ENCODE measurements around the gene GTF2IRD1.
A peak's percentile ranks its signal among the peaks of the same experiment; 100 is the strongest.
"Not testable (repeated sequence)": the region's sequence is repeated elsewhere in the genome, so short reads cannot be mapped to it uniquely, and the experiment has no call there.

Gene GTF2IRD1

GRCh38 chr7:74437291-74437571 is 16.5 kb upstream of the GTF2IRD1 start:
- not testable (repeated sequence) for DNase-seq

GRCh38 chr7:74438327-74438726 is 15.4 kb upstream of the GTF2IRD1 start:
- no peak for DNase-seq

- no peak for DNase-seq
Observed at GRCh38 chr7:74439541-74439940, 14.2 kb upstream of the GTF2IRD1 start.

GRCh38 chr7:74440143-74440542 is 13.6 kb upstream of the GTF2IRD1 start:
- not testable (repeated sequence) for DNase-seq

GRCh38 chr7:74441801-74442200 is 11.9 kb upstream of the GTF2IRD1 start:
- no peak for DNase-seq

GRCh38 chr7:74443543-74444247 is 10.0 kb upstream of the GTF2IRD1 start:
- DNase-seq, result no peak

GRCh38 chr7:74449144-74449543 is 4.6 kb upstream of the GTF2IRD1 start:
- no peak for DNase-seq

GRCh38 chr7:74449809-74450397 is 3.8 kb upstream of the GTF2IRD1 start:
- peak; percentile 51 to 71 for DNase-seq

- no peak for DNase-seq
Observed at GRCh38 chr7:74452748-74453321, 871 bp upstream of the GTF2IRD1 start.

- DNase-seq, result no peak
Observed at GRCh38 chr7:74454021-74454924, 567 bp downstream of the GTF2IRD1 start.

- no peak for DNase-seq
Observed at GRCh38 chr7:74454925-74455288, 1.2 kb downstream of the GTF2IRD1 start.

- no peak for DNase-seq
Observed at GRCh38 chr7:74455291-74455804, 1.6 kb downstream of the GTF2IRD1 start.

GRCh38 chr7:74455928-74456327 is 2.2 kb downstream of the GTF2IRD1 start:
- no peak for DNase-seq

GRCh38 chr7:74457007-74457406 is 3.3 kb downstream of the GTF2IRD1 start:
- DNase-seq, result no peak

- no peak for DNase-seq
Observed at GRCh38 chr7:74461970-74462706, 8.4 kb downstream of the GTF2IRD1 start.

- no peak for DNase-seq
Observed at GRCh38 chr7:74462707-74463100, 9.0 kb downstream of the GTF2IRD1 start.

GRCh38 chr7:74464931-74465886 is 11.5 kb downstream of the GTF2IRD1 start:
- DNase-seq, result no peak

- DNase-seq, result no peak
Observed at GRCh38 chr7:74466196-74466813, 12.6 kb downstream of the GTF2IRD1 start.

GRCh38 chr7:74467876-74468275 is 14.2 kb downstream of the GTF2IRD1 start:
- DNase-seq, result no peak

- no peak for DNase-seq
Observed at GRCh38 chr7:74470504-74470903, 16.8 kb downstream of the GTF2IRD1 start.

- DNase-seq, result no peak
Observed at GRCh38 chr7:74473116-74473515, 19.4 kb downstream of the GTF2IRD1 start.
